Stimulated activated CD4-positive, alpha-beta T cell treated with anti-CD3 and anti-CD28 coated beads, TNF-alpha, amount 100 ng/mL, for 1 hour (primary cell): Measurements from ENCODE around the gene SYTL5.
"Not testable (repeated sequence)": the region's sequence is repeated elsewhere in the genome, so short reads cannot be mapped to it uniquely, and the experiment has no call there.

Experiments
- DNase-seq, 3 donors: peaks; one replicate each; pipeline ENCODE4 v3.0.0-alpha.2; 2020; ENCODE audit warnings: low read depth in 3 of 3, low spot score in 1 of 3

The SYTL5 gene

GRCh38 chrX:38006291-38006690 is at the start of gene SYTL5:
Gene SYTL5, plus strand, starts transcription at chrX:38006553. Its CDS starts 27,337 bp downstream, at chrX:38033890.
- DNase-seq: no peak

GRCh38 chrX:37958525-37959211 is 47.7 kb upstream of the SYTL5 start:
- no peak for DNase-seq

GRCh38 chrX:37959212-37960021 is 46.9 kb upstream of the SYTL5 start:
- DNase-seq: no peak

- DNase-seq: no peak
Observed at GRCh38 chrX:37961118-37961517, 45.2 kb upstream of the SYTL5 start.

GRCh38 chrX:37967714-37968113 is 38.6 kb upstream of the SYTL5 start:
- no peak for DNase-seq

- DNase-seq: no peak
Observed at GRCh38 chrX:37975421-37975820, 30.9 kb upstream of the SYTL5 start.

GRCh38 chrX:37976153-37976552 is 30.2 kb upstream of the SYTL5 start:
- DNase-seq: no peak

GRCh38 chrX:37984880-37985279 is 21.5 kb upstream of the SYTL5 start:
- DNase-seq: no peak

- no peak for DNase-seq
Observed at GRCh38 chrX:37986893-37987292, 19.5 kb upstream of the SYTL5 start.

GRCh38 chrX:37989304-37989703 is 17.0 kb upstream of the SYTL5 start:
- DNase-seq: no peak

- DNase-seq: not testable (repeated sequence)
Observed at GRCh38 chrX:37991303-37991702, 15.1 kb upstream of the SYTL5 start.

- DNase-seq: no peak
Observed at GRCh38 chrX:37993176-37993575, 13.2 kb upstream of the SYTL5 start.

- DNase-seq: no peak
Observed at GRCh38 chrX:37993837-37994619, 12.3 kb upstream of the SYTL5 start.

- no peak for DNase-seq
Observed at GRCh38 chrX:37995428-37995827, 10.9 kb upstream of the SYTL5 start.

- no peak for DNase-seq
Observed at GRCh38 chrX:37997096-37997495, 9.3 kb upstream of the SYTL5 start.

- DNase-seq: no peak
Observed at GRCh38 chrX:37998586-37999262, 7.6 kb upstream of the SYTL5 start.

- no peak for DNase-seq
Observed at GRCh38 chrX:38000706-38001105, 5.6 kb upstream of the SYTL5 start.

GRCh38 chrX:38004046-38004445 is 2.3 kb upstream of the SYTL5 start:
- no peak for DNase-seq

GRCh38 chrX:38006778-38007177 is 425 bp downstream of the SYTL5 start:
- DNase-seq: no peak

GRCh38 chrX:38008658-38009057 is 2.3 kb downstream of the SYTL5 start:
- DNase-seq: no peak

- no peak for DNase-seq
Observed at GRCh38 chrX:38009641-38010040, 3.3 kb downstream of the SYTL5 start.
